ENCODE results near the gene KRT36.

DNA sequence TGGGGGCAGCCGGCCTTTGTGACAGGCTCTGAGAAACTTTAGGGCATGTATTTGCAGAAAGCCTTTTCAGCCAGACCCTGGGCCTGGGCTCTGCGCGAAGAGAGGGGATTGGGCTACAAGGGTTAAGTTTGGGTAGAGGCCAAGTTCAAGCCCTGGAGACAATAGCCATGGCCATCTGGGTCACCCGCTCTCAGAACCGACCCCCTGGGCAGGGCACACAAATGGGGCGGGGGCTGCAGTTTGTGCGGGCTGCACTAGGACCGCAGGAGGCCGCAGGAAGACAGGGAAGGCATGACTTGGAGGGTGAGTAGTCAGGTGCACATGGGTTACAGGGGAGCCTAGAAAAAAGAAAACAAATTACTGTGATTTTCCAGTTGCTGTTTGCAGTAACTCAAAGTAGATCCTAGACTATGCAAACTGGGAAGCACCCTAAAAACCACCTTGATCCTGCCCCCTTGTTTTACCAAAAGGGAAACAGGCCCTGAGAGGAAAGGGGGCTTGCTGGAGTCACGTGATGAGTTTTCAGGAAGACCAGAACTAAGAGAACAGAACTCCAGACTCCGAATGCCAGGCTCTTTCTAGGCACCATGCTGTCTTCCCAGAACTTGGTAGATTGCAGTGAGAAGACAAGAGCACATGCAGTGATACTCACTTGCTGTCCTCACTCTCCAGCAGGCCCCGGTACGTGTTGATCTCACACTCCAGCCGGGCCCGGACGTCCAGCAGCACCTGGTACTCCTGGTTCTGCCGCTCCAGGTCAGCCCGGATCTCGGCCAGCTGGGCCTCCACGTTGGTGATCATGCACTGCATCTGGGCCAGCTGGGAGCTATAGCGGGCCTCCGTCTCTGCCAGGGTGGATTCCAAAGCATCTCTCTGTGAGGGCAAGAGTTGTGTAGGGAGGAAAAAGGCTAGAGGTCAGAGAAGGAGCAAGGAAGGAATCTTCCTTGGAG, 12.6 kb downstream of the KRT36 start:
- TF ChIP-seq, protein P1, sequence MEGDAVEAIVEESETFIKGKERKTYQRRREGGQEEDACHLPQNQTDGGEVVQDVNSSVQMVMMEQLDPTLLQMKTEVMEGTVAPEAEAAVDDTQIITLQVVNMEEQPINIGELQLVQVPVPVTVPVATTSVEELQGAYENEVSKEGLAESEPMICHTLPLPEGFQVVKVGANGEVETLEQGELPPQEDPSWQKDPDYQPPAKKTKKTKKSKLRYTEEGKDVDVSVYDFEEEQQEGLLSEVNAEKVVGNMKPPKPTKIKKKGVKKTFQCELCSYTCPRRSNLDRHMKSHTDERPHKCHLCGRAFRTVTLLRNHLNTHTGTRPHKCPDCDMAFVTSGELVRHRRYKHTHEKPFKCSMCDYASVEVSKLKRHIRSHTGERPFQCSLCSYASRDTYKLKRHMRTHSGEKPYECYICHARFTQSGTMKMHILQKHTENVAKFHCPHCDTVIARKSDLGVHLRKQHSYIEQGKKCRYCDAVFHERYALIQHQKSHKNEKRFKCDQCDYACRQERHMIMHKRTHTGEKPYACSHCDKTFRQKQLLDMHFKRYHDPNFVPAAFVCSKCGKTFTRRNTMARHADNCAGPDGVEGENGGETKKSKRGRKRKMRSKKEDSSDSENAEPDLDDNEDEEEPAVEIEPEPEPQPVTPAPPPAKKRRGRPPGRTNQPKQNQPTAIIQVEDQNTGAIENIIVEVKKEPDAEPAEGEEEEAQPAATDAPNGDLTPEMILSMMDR (IDR thresholded peaks at IDR 0.05), result no peak
- TF ChIP-seq ZFX (IDR thresholded peaks at IDR 0.05; ENCODE audit: borderline replicate concordance), result no peak
